ENCODE data around the gene PREP.

DNA sequence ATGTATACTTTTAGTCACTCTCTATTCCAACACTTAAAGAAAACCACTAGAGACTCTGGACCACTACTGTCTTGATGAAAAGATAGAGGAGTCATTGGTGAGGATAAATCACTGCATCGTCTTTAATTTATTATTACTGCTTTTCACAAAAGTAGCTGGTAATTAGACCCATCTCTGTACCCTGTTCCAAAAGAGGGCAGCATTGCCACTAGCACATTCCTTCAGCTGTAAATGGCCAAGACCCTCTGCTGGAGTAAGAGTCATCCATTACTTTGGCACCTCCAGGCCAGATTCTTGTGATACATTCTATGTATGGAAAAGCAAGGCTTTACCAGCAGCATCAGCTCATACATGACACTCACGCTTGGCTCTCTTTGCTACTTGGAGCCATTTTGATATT is 49.5 kb upstream of the PREP start:
- TF ChIP-seq CTCF (IDR thresholded peaks at IDR 0.05; ENCODE audit: low read depth, low read length, poor library complexity, severe bottlenecking): no peak
- no peak for TF ChIP-seq EZH2phosphoT487 (IDR thresholded peaks at IDR 0.05; ENCODE audit: borderline replicate concordance, low read length)

All from DOHH2 (cell line).